Caco-2 (cell line): ENCODE data around the gene FIBCD1. TPM values are rescaled to one million over a fixed set of nuclear protein-coding genes. Genes with fewer than 3 reads are reported as not detected.

Experiments used
- BruUV-seq: library from RNA; stranded (reverse); fragments of 400-500 nt; replicated peaks from 2 replicates; lab custom pipeline; 2021; lab: Mats Ljungman, UMichigan
- CTCF ChIA-PET: fragments of 300-600 bp; sonication (Branson Sonifier 250); formaldehyde crosslinking; loops from one replicate; lab custom pipeline; 2022; ENCODE audit warnings: antibody characterized with exemption; lab: Charles Lee
- POLR2A ChIA-PET: fragments of 300-600 bp; sonication (Branson Sonifier 250); formaldehyde crosslinking; loops from one replicate; lab custom pipeline; 2022; ENCODE audit warnings: antibody characterized with exemption; lab: Charles Lee
- DNase-seq, 2 experiments: peaks; one replicate each; pipeline versions ENCODE4 v3.0.0 to v3.0.0-alpha.2; 2020 to 2022
- H3K27me3 ChIP-seq: replicated peaks from 2 replicates; pipeline ENCODE4 v1.6.0; 2011; ENCODE audit warnings: low read length; ENCODE audit not compliant: control insufficient read depth, insufficient read depth
- H3K36me3 ChIP-seq: 2 replicates; pipeline ENCODE4 v1.5.1; 2011; ENCODE audit warnings: low read length; ENCODE audit not compliant: control insufficient read depth, insufficient read depth
- H3K4me1 ChIP-seq: fragments of 250-450 bp; sonication (Bioruptor Pico); 2 replicates; pipeline ENCODE4 v1.5.1; 2020; ENCODE audit warnings: mild to moderate bottlenecking
- H3K4me3 ChIP-seq: 2 replicates; pipeline ENCODE4 v1.5.1; 2011; ENCODE audit warnings: low read depth, mild to moderate bottlenecking, control low read depth, low read length
- H3K9me3 ChIP-seq: fragments of 250-450 bp; sonication (Bioruptor Pico); 2 replicates; pipeline ENCODE4 v1.5.1; 2020; ENCODE audit warnings: mild to moderate bottlenecking, moderate library complexity
- H3K27ac Mint-ChIP-seq: one replicate; pipeline ENCODE4 v1.8.0; 2022; ENCODE audit warnings: mixed read lengths; ENCODE audit not compliant: unreplicated experiment
- H3K27me3 Mint-ChIP-seq: one replicate; pipeline ENCODE4 v1.8.0; 2022; ENCODE audit warnings: mixed read lengths; ENCODE audit not compliant: insufficient read depth, unreplicated experiment
- H3K36me3 Mint-ChIP-seq: one replicate; pipeline ENCODE4 v1.8.0; 2022; ENCODE audit warnings: mild to moderate bottlenecking, mixed read lengths; ENCODE audit not compliant: insufficient read depth, unreplicated experiment
- H3K4me1 Mint-ChIP-seq: one replicate; pipeline ENCODE4 v1.8.0; 2022; ENCODE audit warnings: low read depth, mixed read lengths; ENCODE audit not compliant: unreplicated experiment
- H3K4me3 Mint-ChIP-seq: one replicate; pipeline ENCODE4 v1.8.0; 2022; ENCODE audit warnings: mild to moderate bottlenecking, moderate library complexity, mixed read lengths; ENCODE audit not compliant: unreplicated experiment
- H3K9me3 Mint-ChIP-seq: one replicate; pipeline ENCODE4 v1.8.0; 2022; ENCODE audit warnings: mixed read lengths; ENCODE audit not compliant: unreplicated experiment
- CTCF ChIP-seq, 2 experiments: fragments of 200-600 bp in 1 of 2; IDR thresholded peaks; 1 replicate in 1 of 2; 2 replicates in 1 of 2; pipeline versions ENCODE4 v1.5.1 to v1.8.0; 2011 to 2022; ENCODE audit warnings: antibody characterized with exemption in 1 of 2, control low read depth in 1 of 2, inconsistent platforms in 1 of 2, low read depth in 1 of 2, low read length in 1 of 2, mild to moderate bottlenecking in 1 of 2, moderate library complexity in 1 of 2; ENCODE audit not compliant: insufficient read depth in 1 of 2, severe bottlenecking in 1 of 2, unreplicated experiment in 1 of 2
- intact Hi-C: fragments of 100-400 bp; cut with micrococcal nuclease; formaldehyde crosslinking; loops from one replicate; pipeline ENCODE4 v1.10.0; 2022; ENCODE audit not compliant: unreplicated experiment
- total RNA-seq: library from RNA; stranded (reverse); gene quantifications from 2 replicates; pipeline ENCODE4 v1.2.3, GENCODE V29; 2022

Gene FIBCD1
- total RNA-seq, 1 experiment from 2014 or later, result not detected

GRCh38 chr9:130934702-130935647 is 4.1 kb downstream of the FIBCD1 start:
- Mint-ChIP-seq H3K9me3 (no peaks in the 10 kb centered on the region), H3K4me3 (no peak overlapping the region), H3K27ac (no peak overlapping the region), H3K27me3 (peaks cover 26% of the 10 kb centered on the region), H3K36me3 (peaks cover 6% of the 10 kb centered on the region), H3K4me1 (peaks cover 14% of the 10 kb centered on the region)
- POLR2A ChIA-PET, result no interaction called here
- H3K9me3 ChIP-seq, result no peaks in the 10 kb centered on the region
- H3K4me1 ChIP-seq, result peaks cover 23% of the 10 kb centered on the region
- no peak overlapping the region for H3K4me3 ChIP-seq
- no TSS peak for BruUV-seq
- TF ChIP-seq CTCF (IDR thresholded peaks at IDR 0.05; ENCODE audit: insufficient read depth in 1 of 2, low read depth in 1 of 2, low read length in 1 of 2, severe bottlenecking in 1 of 2, unreplicated experiment in 1 of 2), result no peak
- peaks cover 1% of the 10 kb centered on the region; the same call in 1 of the 2 replicates for H3K27me3 ChIP-seq
- CTCF ChIA-PET, result interaction anchor here (0.5 kb wide), 1 partner anchor 1951 kb away, joined by 10 read pairs; no protein-coding TSS in a partner anchor
- intact Hi-C loops, result no loop called here
- H3K36me3 ChIP-seq, result no peaks in the 10 kb centered on the region
- peak in 1 of 2 experiments; percentile 56 for DNase-seq

- CTCF ChIA-PET, result interaction anchor here (0.5 kb wide), 1 partner anchor 1951 kb away, joined by 10 read pairs; no protein-coding TSS in a partner anchor
Observed at GRCh38 chr9:130934246-130934645, 4.8 kb downstream of the FIBCD1 start.

More at GRCh38 chr9:130934246-130934645, 4.8 kb downstream of the FIBCD1 start:
- H3K27ac Mint-ChIP-seq, result no peak overlapping the region
- POLR2A ChIA-PET, result no interaction called here
- DNase-seq, result no peak
- H3K9me3 Mint-ChIP-seq, result no peaks in the 10 kb centered on the region
- no peak for TF ChIP-seq CTCF (IDR thresholded peaks at IDR 0.05; ENCODE audit: insufficient read depth in 1 of 2, low read depth in 1 of 2, low read length in 1 of 2, severe bottlenecking in 1 of 2, unreplicated experiment in 1 of 2)
- peaks cover 1% of the 10 kb centered on the region; the same call in 1 of the 2 replicates for H3K27me3 ChIP-seq
- intact Hi-C loops, result no loop called here
- peaks cover 27% of the 10 kb centered on the region for H3K27me3 Mint-ChIP-seq
- H3K4me1 ChIP-seq, result peaks cover 21% of the 10 kb centered on the region
- H3K4me3 Mint-ChIP-seq, result no peak overlapping the region
- H3K9me3 ChIP-seq, result no peaks in the 10 kb centered on the region
- no peaks in the 10 kb centered on the region for H3K36me3 ChIP-seq
- BruUV-seq, result no TSS peak
- H3K36me3 Mint-ChIP-seq, result peaks cover 6% of the 10 kb centered on the region
- H3K4me3 ChIP-seq, result no peak overlapping the region
- H3K4me1 Mint-ChIP-seq, result peaks cover 14% of the 10 kb centered on the region
